A204.1 (cell line): ENCODE data around the gene SGTB.

Experiments
- FAIRE-seq: peaks from 2 replicates; lab custom pipeline; 2012; peaks lifted over from hg19 to GRCh38; lab: Jason Lieb, UNC

Gene SGTB, protein sequence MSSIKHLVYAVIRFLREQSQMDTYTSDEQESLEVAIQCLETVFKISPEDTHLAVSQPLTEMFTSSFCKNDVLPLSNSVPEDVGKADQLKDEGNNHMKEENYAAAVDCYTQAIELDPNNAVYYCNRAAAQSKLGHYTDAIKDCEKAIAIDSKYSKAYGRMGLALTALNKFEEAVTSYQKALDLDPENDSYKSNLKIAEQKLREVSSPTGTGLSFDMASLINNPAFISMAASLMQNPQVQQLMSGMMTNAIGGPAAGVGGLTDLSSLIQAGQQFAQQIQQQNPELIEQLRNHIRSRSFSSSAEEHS

DNA sequence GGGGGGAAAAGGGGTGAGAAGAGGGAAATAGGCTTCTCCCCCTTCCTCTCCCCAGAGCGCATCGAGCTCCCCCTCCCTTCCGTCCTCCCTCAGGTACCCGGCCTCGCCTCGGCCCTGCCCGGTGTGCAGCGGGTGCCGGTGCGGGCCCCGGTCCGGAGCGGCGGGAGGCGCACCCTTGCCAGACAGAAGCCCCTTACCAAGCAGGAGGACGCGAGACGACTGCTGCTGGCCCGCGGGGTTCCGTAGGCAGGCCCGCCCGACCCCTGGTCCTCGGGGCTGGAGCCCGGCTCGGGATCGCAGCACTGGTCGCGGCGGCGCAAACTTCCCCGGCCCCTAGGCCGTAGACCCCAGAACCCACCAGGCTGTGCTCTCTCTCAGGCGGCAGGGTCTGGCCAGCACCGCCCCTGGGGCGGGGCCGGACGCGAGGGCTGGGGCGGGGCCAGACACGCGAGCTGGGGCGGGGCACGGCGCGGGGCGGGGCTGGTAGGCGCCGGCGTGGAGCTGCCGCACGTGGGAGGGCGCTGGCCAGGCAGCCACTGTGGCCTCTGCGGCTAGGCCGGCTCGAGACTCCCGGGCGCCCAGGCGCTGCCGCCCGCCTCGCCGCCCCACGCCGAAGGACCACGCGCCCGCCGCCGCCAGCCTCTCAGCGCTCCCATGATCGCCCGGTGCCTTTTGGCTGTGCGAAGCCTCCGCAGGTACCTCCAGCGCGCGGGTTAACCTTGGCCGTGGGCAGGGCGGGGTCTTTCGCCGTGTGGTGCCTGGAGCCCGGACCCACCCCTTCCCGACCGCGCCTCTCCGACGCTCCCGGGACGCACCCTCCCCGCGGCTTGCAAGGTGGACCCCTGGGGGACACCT lies at the start of gene SGTB, which contains the start of gene NLN:
TSS of gene SGTB (minus strand) at position 390 of the 855 bp plus-strand sequence. CDS start 1,302 bp downstream, outside the sequence.
TSS of gene NLN (plus strand) at position 486 of the 855 bp plus-strand sequence. CDS start at position 655, 169 bp downstream.
- FAIRE-seq, result no peak

DNA sequence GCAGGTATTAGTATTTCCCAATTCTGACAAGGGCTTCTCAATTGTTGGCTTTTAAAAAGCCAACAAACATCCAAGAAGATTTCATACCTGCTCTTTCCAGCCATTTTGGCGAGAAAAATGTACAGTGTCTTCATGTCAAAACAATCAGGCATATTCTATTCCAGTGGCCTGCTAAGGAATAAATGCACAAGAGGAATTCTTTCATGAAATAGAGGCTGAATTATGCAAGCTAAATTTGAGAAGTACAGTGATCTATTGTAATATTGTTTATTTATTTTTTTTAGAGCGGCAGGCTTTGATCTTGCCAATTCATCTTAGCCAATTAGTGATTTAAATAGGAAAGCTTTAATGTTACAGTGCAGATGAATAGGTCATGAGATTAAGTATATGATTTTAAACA lies 49.4 kb upstream of the SGTB start:
- no peak for FAIRE-seq

DNA sequence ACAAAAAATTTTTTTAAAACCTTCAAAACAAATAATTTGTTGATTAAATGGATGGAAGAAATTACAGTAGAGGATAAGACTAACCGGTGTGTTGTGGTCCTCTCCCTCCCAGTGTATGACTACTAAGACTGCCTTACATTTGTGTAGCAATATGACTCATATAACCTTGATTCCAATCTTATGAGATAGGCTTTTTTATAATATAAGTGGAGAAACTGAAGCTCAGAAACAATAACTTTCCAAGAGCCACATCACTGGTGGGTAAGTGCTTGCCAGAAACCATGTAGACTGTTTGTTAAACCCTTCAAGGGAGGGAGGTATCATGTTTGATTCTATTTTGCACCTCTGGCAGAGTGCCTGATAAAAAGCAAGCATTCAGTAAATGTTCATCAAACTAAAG lies 47.6 kb upstream of the SGTB start:
- no peak for FAIRE-seq

DNA sequence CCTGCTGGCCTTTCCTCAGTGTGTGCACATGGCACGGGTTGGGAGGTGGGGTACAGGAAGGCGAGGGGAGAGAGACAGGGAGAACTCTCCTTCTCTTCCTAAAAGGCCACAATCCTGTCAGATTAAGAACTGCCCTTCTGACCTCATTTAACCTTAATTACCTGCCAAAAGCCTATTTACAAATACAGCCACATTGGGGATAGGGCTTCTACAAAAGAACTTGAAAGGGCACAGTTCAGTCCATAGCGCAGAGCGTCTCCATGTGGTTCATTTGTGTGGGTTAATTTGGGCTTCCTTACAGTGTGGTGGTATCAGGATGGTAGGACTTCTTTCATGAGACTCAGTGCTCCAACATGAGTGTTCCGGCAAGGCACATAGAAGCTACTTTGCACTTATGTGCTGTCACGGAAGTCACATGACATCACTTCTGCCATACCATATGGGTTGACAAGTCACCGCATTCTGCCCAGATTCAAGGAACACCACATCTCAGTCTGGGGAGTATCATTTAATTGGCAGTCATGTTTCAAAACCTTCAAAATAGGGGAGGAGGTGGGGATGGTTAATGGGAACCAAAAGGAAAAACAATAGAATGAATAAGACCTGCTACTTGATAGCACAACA lies 46.9 kb upstream of the SGTB start:
- no peak for FAIRE-seq

DNA sequence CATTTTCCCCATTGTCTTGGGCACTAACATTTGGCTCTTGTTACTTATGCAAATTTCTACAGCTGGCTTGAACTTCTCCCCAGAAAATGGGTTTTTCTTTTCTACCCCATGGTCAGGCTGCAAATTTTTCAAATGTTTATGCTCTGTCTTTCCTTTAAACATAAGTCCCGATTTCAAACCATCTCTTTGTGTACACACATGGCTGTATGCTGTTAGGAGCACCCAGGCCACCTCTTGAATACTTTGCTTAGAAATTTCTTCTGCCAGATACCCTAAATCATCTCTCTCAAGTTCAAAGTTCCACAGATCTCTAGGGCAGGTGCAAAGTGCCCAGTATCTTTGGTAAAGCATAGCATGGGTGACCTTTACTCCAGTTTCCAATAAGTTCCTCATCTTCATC lies 45.7 kb upstream of the SGTB start:
- no peak for FAIRE-seq

DNA sequence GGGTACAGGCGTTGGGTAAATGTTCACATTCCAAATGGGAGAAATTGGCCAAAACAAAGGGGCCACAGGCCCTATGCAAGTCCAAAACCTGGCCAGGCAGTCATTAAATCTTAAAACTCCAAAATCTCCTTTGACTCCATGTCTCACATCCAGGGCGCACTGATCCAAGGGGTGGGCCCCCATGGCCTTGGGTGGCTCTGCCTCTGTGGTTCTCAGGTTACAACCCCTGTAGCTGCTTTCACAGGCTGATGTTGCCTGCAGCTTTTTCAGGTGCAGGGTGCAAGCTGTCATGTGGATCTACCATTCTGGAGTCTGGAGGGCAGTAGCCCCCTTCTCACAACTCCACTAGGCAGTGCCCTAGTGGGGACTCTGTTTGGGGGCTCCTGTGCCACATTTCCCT lies 44.9 kb upstream of the SGTB start:
- no peak for FAIRE-seq

DNA sequence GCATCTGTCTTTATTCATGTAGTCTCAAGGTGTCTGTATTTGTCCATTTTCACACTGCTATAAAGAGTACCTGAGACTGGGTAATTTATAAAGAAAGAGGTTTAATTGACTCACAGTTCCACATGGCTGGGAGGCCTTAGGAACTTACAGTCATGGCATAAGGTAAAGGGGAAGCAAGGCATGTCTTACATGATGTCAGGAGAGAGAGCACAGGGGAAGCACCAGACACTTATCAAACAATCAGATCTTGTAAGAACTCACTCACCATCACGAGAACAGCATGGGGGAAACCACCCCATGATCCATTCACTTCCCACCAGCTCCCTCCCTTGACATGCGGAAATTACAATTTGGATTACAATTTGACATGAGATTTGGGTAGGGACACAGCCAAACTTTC lies 44.3 kb upstream of the SGTB start:
- FAIRE-seq, result no peak

DNA sequence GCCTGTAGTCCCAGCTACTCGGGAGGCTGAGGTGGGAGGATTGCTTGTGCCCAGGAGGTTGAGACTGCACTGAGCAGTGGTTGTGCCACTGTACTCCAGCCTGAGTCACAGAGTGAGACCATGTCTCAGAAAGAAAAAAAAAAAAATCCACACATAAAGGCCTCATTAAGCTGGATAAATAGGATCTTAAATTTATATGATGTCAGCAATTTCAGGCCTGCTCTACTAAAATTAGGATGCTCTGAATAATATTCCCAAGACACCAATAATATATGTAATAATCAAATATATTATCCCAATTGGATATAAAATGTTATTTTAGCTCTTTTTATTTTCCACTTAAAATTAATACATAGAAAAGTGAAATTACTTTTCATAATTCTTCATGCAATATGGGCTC lies 43.7 kb upstream of the SGTB start:
- no peak for FAIRE-seq

DNA sequence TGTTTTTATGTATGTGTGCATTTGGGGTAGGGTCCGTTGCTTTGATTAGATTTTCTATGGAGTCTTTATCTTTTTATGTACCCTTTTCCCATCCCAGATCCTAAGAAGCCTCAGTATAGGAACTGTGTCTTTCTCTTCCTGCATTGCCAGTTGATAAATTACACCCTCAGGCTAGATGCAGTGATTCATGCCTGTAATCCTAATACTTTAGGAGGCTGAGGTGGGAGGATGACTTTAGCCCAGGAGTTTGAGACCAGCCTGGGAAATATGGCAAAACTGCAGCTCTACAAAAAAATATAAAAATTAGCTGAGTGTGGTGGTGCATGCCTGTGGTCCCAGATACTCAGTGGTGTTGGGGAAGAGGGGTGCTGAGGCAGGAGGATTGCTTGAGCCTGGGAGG lies 40.3 kb upstream of the SGTB start:
- no peak for FAIRE-seq

DNA sequence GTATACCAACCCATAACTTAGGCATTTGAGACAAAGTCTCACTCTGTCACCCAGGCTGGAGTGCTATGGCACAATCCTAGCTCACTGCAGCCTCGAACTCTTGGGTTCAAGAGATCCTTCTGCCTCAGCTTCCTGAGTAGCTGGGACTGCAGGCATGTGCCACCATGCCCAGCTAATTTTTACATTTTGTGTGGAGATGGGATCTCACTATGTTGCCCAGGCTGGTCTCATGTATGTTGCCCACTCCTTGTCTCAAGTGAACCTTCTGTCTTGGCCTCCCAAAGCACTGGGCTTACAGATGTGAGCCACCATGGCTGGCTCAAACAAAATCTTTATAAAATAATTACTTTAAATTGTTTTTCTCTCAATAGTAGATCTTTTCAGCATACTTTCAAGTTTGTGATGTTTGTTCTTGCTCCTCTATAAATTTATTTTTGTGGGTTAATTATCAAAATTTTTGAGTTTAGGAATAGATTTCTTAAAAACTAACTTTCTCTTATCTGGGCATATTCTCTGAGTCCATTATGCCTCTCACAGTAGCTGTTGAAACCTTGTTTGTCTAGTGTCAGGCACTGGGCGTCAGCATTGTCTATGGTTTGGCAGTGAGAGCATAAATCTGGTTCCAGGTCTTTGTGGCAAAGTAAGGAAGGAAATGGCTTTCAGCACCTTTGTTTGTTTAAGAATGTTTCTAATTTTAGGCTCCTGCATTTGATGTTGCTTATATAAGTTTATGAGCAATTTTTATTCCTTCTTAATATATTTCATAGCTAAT lies 38.8 kb upstream of the SGTB start:
- no peak for FAIRE-seq

DNA sequence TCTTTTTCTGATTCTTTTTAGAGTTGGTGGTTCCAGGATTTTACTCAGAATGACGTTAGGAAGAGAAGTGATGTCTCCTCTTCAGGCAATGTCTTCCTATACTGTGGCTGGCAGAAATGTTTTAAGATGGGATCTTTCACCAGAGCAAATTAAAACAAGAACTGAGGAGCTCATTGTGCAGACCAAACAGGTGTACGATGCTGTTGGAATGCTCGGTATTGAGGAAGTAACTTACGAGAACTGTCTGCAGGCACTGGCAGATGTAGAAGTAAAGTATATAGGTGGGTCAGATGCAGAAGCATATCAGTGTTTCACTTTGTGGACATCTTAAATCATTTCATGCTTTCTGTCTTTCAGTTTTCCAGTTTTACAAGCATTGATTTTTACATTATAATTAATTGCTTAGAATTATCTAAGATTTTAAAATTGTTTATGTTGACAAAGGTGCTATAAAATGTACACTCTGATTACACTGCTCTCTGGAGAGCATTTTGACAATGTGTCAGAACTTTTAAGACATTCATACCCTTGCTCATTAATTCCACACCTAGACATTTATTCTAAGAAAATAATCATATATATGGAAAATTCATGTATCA lies 36.7 kb upstream of the SGTB start:
- no peak for FAIRE-seq

DNA sequence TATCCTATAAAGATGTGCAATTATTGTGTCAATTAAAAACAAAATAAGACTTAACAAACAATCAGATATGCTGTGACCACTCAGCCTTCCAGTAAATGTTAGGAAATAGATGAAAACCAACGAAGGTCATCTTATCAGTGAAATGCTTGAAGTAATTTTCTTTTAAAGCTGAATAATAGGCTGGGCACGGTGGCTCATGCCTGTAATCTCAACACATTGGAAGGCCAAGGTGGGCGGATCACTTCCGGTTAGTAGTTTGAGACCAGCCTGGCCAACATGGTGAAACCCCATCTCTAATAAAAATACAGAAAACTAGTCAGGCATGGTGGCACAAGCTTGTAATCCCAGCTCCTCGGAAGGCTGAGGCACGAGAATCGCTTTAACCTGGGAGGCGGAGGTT lies 31.3 kb upstream of the SGTB start:
- no peak for FAIRE-seq

DNA sequence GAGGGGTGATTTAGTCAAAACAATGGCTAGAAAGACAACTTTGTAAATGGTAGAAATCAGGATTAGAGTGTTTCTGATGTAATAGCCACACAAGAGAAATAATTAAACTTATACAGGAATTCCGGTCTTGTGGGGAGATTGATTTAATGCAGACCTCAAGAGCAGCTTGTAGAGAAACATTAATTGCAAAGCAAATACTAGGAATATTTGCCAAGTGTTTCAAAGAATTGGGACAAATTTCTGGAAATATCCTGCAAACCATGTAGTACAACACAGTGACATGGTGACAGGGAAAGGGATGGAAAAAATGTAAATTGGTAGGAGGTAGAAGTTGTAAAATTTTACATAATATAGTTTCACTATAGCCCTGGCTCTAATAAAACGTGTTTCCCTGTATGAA lies 29.0 kb upstream of the SGTB start:
- FAIRE-seq, result no peak

DNA sequence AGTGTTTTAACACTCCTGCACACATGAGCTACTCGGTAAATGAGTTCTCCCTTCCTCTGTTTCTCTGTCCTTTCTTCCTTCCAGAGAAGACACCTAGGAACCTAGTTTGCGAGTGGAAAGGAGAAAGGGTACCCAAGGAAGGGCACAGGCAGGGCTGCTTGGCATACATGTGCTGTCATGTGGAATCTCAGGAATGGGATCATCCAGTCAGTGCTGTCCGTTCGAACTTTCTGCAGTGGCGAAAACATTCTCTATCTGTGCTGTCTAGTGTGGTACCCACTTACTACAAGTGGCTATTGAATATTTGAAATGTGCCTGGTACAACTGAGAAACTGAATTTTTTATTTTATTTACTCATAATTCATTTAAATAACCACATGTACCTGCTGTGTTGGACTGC lies 28.0 kb upstream of the SGTB start:
- FAIRE-seq, result no peak

DNA sequence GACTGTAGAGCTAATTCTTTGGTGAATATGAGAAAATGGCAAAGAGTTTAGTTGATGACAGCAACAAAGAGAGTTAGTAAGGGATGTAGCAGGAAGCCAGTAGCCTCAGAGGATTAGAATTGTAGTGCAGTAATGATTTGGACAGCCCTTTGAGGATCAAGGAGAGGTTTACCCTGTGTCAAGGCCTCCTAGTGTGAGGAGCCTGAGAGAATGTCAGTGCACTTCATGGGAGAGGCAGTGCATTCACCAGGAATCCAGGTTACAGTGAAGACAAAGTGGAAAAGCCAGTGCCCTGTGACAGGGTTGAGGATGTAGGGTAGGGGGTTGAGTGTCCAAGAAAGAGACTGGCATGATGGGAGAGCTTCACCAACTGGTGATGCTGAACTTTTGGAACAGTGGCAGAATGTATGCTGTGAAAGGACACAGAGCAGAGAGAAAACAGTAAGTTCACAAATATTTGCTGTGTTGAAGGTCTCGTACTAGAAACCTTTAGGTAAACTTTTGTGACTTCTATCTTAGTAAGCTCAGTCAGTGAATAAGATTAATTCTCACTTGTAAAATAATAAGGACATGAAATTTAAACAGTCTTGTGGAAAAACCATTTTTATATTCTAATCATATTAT lies 27.4 kb upstream of the SGTB start:
- no peak for FAIRE-seq

DNA sequence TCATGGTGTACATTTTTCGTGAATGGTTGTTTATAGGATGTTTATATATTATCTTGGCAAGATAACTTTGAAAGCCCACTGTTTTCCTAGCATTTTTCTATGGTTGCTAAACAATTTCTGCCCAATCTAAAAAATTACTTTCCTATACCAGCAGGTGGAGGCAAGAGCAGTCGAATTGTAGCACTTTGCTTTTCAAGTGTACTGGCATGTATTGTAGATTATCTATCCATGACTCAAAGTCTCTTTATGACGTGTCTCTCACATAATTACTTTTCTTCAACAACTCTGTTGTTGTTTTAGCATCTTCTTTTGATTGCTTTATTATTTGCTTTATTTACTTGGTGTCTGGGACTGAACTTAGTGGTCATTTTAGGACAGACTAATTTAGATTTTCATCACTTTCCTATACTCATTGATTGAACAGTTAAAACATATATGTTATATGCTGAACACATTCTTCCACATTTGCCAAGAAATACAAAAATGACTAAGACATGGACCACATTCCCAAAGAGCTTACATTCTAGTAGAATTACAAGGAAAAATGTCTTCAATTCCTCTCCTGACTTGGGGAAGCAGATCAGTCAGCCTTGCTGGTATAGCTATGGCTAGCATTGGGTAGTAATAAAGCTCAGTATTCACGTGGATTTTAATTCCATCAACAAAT lies 20.8 kb upstream of the SGTB start:
- peak; percentile 91 for FAIRE-seq

DNA sequence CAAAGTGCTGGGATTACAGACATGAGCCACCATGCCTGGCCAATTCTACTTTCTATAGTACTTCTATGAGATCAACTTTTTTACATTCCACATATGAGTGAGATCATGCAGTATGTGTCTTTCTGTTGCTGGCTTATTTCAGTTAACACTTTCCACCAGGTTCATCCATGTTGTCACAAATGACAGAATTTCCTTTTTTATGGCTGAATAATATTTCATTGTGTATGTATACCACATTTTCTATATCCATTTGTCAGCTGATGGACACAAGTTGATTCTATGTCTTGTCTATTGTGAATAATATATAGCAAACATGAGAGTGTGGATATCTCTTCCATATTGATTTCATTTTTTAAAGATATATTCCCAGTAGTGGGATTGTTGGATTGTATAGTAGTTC lies 17.3 kb upstream of the SGTB start:
- FAIRE-seq, result no peak

DNA sequence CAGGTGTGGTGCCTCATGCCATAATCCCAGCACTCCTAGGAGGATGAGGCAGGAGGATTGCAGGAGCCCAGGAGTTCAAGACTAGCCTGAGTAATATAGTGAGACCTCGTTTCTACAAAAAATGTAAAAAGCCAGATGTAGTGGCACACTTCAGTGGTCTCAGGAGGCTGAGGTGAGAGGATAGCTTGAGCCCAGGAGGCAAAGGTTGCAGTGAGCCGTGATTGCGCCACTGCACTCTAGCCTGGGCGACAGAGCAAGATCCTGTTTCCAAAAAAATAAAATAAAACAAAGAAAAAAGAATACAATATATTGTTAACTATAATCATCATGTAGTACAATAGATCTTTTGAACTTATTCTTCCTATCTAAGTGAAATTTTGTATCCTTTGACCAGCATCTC lies 16.4 kb upstream of the SGTB start:
- FAIRE-seq, result no peak

DNA sequence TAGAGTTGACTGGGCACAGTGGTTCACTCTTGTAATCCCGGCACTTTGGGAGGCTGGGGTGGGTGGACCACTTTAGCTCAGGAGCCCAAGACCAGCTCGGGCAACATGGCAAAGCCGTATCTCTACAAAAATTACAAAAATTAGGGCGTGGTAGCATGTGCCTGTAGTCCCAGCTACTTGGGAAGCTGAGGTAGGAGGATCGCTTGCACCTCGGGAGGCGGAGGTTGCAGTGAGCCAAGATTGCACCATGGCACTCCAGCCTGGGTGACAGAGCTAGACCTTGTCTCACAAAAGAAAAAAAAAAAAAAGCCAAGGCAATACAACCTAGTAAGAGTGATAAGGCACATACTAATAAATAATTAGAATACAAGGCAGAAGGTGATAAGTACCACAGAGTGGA lies 15.9 kb upstream of the SGTB start:
- no peak for FAIRE-seq

DNA sequence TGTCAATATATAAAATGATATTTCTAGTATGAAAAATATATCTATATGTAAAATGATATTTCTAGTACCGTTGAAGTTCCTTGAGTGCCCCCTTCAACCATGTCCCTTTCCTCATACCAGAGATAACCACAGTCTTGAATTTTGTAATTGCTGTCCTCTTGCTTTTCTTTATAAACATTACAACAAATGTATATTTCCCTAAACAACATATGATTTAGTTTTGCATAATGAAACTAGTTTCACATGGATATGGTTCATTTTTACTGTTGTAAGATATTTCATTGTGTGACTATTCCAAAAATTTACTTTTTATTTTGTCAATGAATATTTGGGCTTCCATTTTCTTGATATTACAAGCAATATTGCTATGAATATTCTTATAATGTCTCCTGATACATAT lies 14.1 kb upstream of the SGTB start:
- FAIRE-seq, result no peak

DNA sequence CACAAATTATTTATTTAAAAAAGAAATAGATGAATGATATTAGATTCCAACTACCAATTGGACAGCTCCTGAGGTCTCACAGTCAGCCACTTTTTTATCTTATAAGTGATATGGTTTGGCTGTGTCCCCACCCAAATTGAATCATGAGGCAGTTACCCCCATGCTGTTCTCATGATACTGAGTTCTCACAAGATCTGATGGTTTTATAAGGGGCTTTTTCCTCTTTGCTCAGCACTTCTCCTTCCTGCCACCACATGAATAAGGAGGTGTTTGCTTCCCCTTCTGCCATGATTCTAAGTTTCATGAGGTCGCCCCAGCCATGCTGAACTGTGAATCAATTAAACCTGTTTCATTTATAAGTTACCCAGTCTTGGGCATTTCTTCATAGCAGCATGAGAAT lies 13.0 kb upstream of the SGTB start:
- FAIRE-seq, result no peak
